K562 (cell line): Measurements from ENCODE around the gene EPHB2. TPM values are rescaled to one million over a fixed set of nuclear protein-coding genes. Genes with fewer than 3 reads are reported as not detected.

Experiments used
- ATAC-seq: fragments of 200-7000 bp; cut with Tn5 transposase; 3 replicates; pipeline ENCODE4 v1.9.1; 2020; ENCODE audit warnings: moderate library complexity
- BruUV-seq: library from RNA; stranded (reverse); fragments of 400-500 nt; replicated peaks from 2 replicates; lab custom pipeline; 2021; lab: Mats Ljungman, UMichigan
- CTCF ChIA-PET: fragments of 300-600 bp; formaldehyde crosslinking; extraction: SDS; loops from one replicate; lab custom pipeline; 2021; ENCODE audit warnings: low intra/inter-chr PET ratio; lab: Yijun Ruan, JAX
- POLR2A ChIA-PET: fragments of 300-600, 350-650 bp; sonication (Branson Sonifier 250); formaldehyde crosslinking; extraction: SDS; loops from one replicate; lab custom pipeline; 2021; ENCODE audit warnings: antibody characterized with exemption, inconsistent platforms; lab: Yijun Ruan, JAX
- DNase-seq, 4 experiments: peaks; one replicate each; pipeline versions ENCODE4 v3.0.0 to v3.0.0-alpha.2; 2011 to 2018; ENCODE audit warnings: low spot score in 3 of 4, mixed read lengths in 3 of 4; ENCODE audit errors: extremely low read depth in 1 of 4
- FAIRE-seq: peaks from 2 replicates; lab custom pipeline; 2011; peaks lifted over from hg19 to GRCh38; lab: Jason Lieb, UNC
- H2AFZ ChIP-seq: 2 replicates; pipeline ENCODE4 v1.6.0; 2011; ENCODE audit warnings: low read depth, low read length, control low read depth, inconsistent platforms
- H3K27ac ChIP-seq: fragments of 200-600 bp; 3 replicates; pipeline ENCODE4 v1.8.0; 2011; ENCODE audit warnings: low read depth, mild to moderate bottlenecking, control low read depth, inconsistent platforms, low read length, moderate library complexity, mixed read lengths; ENCODE audit errors: extremely low read depth
- H3K27me3 ChIP-seq, 2 experiments: fragments of 300-600 bp in 1 of 2; 2 replicates in 1 of 2; 3 replicates in 1 of 2; pipeline versions ENCODE4 v1.6.0 to v1.8.0; 2011; ENCODE audit warnings: inconsistent platforms in 2 of 2, low read length in 2 of 2, mild to moderate bottlenecking in 1 of 2, mixed read lengths in 1 of 2, moderate library complexity in 1 of 2; ENCODE audit not compliant: control insufficient read depth in 2 of 2, insufficient read depth in 2 of 2
- H3K36me3 ChIP-seq: fragments of 300-600 bp; 3 replicates; pipeline ENCODE4 v1.8.0; 2011; ENCODE audit warnings: mild to moderate bottlenecking, low read length, inconsistent platforms; ENCODE audit not compliant: control insufficient read depth, insufficient read depth
- H3K4me1 ChIP-seq, 2 experiments: fragments of 200-600 bp in 1 of 2; replicated peaks in 1 of 2; 2 replicates in 1 of 2; 3 replicates in 1 of 2; pipeline versions ENCODE4 v1.5.1 to v1.8.0; 2011; ENCODE audit warnings: inconsistent platforms in 2 of 2, low read length in 2 of 2, mild to moderate bottlenecking in 1 of 2, mixed read lengths in 1 of 2, moderate library complexity in 1 of 2; ENCODE audit not compliant: control insufficient read depth in 2 of 2, insufficient read depth in 2 of 2
- H3K4me2 ChIP-seq: 2 replicates; pipeline ENCODE4 v1.6.1; 2011; ENCODE audit warnings: low read length, control low read depth, inconsistent platforms, mixed read lengths; ENCODE audit not compliant: insufficient read depth
- H3K4me3 ChIP-seq: fragments of 200-600 bp; sonication (generic), shearing (Covaris generic); 2 replicates; pipeline ENCODE4 v1.5.1; 2016; ENCODE audit warnings: control low read depth, inconsistent platforms
- H3K79me2 ChIP-seq: fragments of 200-600 bp; 3 replicates; pipeline ENCODE4 v1.8.0; 2011; ENCODE audit warnings: low read length, inconsistent platforms; ENCODE audit not compliant: control insufficient read depth, insufficient read depth
- H3K9ac ChIP-seq, 2 experiments: 2 replicates each; pipeline versions ENCODE4 v1.6.0 to v1.6.1; 2011; ENCODE audit warnings: low read depth in 2 of 2, low read length in 2 of 2, control low read depth in 1 of 2, inconsistent platforms in 1 of 2, mild to moderate bottlenecking in 1 of 2, mixed read lengths in 1 of 2; ENCODE audit not compliant: insufficient read depth in 1 of 2
- H3K9me1 ChIP-seq: one replicate; pipeline ENCODE4 v1.6.0; 2011; ENCODE audit warnings: inconsistent platforms, mild to moderate bottlenecking, low read length, moderate library complexity; ENCODE audit not compliant: control insufficient read depth, insufficient read depth
- H3K9me3 ChIP-seq: replicated peaks from 2 replicates; pipeline ENCODE4 v1.5.1; 2011; ENCODE audit warnings: low read depth, low read length, inconsistent platforms; ENCODE audit not compliant: control insufficient read depth, insufficient read depth
- H4K20me1 ChIP-seq: replicated peaks from 2 replicates; pipeline ENCODE4 v1.6.1; 2011; ENCODE audit warnings: low read length, inconsistent platforms, mixed read lengths; ENCODE audit not compliant: control insufficient read depth, insufficient read depth
- ATF1 ChIP-seq, 2 experiments: fragments of 450-650 bp in 1 of 2; IDR thresholded peaks; 2 replicates each; pipeline ENCODE4 v1.6.1; 2016; ENCODE audit warnings: missing compliant biosample characterization in 1 of 2, missing genetic modification characterization in 1 of 2
- CAMTA2 ChIP-seq: fragments of 250-450 bp; sonication (Bioruptor Pico); conservative IDR thresholded peaks from 2 replicates; pipeline ENCODE4 v1.5.1; 2022
- CREM ChIP-seq: IDR thresholded peaks from 2 replicates; pipeline ENCODE4 v1.6.1; 2014; ENCODE audit warnings: antibody characterized with exemption, low read depth
- FOS ChIP-seq: IDR thresholded peaks from 3 replicates; pipeline ENCODE4 v1.6.1; 2011; ENCODE audit not compliant: insufficient read length; ENCODE audit errors: extremely low read depth
- GTF2A2 ChIP-seq: IDR thresholded peaks from 2 replicates; pipeline ENCODE4 v1.6.1; 2016; ENCODE audit warnings: mild to moderate bottlenecking, missing genetic modification characterization, missing compliant biosample characterization
- HNRNPH1 ChIP-seq: fragments of 200-400 bp; formaldehyde crosslinking; optimal IDR thresholded peaks from 2 replicates; pipeline ENCODE3; 2017; ENCODE audit warnings: low read depth, mild to moderate bottlenecking, low read length, moderate library complexity
- MECOM ChIP-seq: fragments of 250-450 bp; sonication (Bioruptor Pico); IDR thresholded peaks from 2 replicates; pipeline ENCODE4 v1.8.0; 2022; ENCODE audit warnings: inconsistent platforms
- PHF21A ChIP-seq: fragments of 450-650 bp; IDR thresholded peaks from 2 replicates; pipeline ENCODE4 v1.6.1; 2017; ENCODE audit warnings: low read depth, borderline replicate concordance
- RBM17 ChIP-seq: fragments of 200-400 bp; formaldehyde crosslinking; IDR thresholded peaks from 2 replicates; pipeline ENCODE4 v1.6.1; 2017; ENCODE audit warnings: low read depth, mild to moderate bottlenecking, low read length, borderline replicate concordance
- TCFL5 ChIP-seq: fragments of 250-450 bp; sonication (Bioruptor Pico); conservative IDR thresholded peaks from 2 replicates; pipeline ENCODE4 v1.6.1; 2021; ENCODE audit warnings: mild to moderate bottlenecking, moderate library complexity, matching md5 sums
- ZNF778 ChIP-seq: fragments of 450-650 bp; formaldehyde crosslinking; IDR thresholded peaks from 2 replicates; pipeline ENCODE4 v1.4.0; 2020; ENCODE audit warnings: mild to moderate bottlenecking, moderate library complexity
- ZNF780A ChIP-seq: fragments of 250-450 bp; sonication (Bioruptor Pico); IDR thresholded peaks from 2 replicates; pipeline ENCODE4 v1.5.0; 2021; ENCODE audit warnings: mild to moderate bottlenecking
- WGBS: fragments of 100-300 bp; shearing (Covaris generic); methylation state at CpG from one replicate; pipeline ENCODE4 v1.1.6; 2016; ENCODE audit warnings: low coverage, mixed read lengths; ENCODE audit not compliant: insufficient coverage; ENCODE audit errors: missing lambda C conversion rate; 5-methylcytosine and 5-hydroxymethylcytosine counted together
- in situ Hi-C: fragments of 300-500 bp; cut with MboI; formaldehyde crosslinking; loops from 4 replicates; pipeline ENCODE4 v1.15.0; 2018; ENCODE audit warnings: inconsistent platforms, mixed read lengths
- intact Hi-C: fragments of 100-400 bp; cut with micrococcal nuclease; formaldehyde crosslinking; loops from 2 replicates; pipeline ENCODE4 v1.14.2; 2022
- polyA plus RNA-seq, 8 experiments: library from polyadenylated mRNA; depleted of rRNA in 4 of 8; stranded (reverse) in 5 of 8; unstranded in 3 of 8; fragments of >200 nt; fragmentation: Nextera tagmentation in 2 of 8; fragmentation: Illumina TruSeq in 1 of 8; extraction: Ambion mirVana in 2 of 8; extraction: Trizol in 1 of 8; gene quantifications; 2 replicates each; pipeline versions ENCODE4 v1.2.1 to v1.2.3, GENCODE V29; 2011 to 2014; ENCODE audit warnings: inconsistent platforms in 1 of 8, missing spikeins in 1 of 8
- total RNA-seq, 7 experiments: library from RNA; depleted of rRNA in 6 of 7; stranded (reverse); fragments of >200 nt in 6 of 7; fragmentation: Illumina TruSeq in 2 of 7; extraction: Trizol in 2 of 7; gene quantifications; 2 replicates each; pipeline versions ENCODE4 v1.2.1 to v1.2.3, GENCODE V29; 2011 to 2021; ENCODE audit warnings: low replicate concordance in 1 of 7
- TF ChIP-seq, protein P1 (sequence below): fragments of 250-450 bp; sonication (Bioruptor Pico); IDR thresholded peaks from 2 replicates; pipeline ENCODE4 v1.5.0; 2021
- TF ChIP-seq, protein P2 (sequence below): fragments of 150-350 bp; conservative IDR thresholded peaks from 2 replicates; pipeline ENCODE4 v1.6.1; 2014; ENCODE audit warnings: low read length
- TF ChIP-seq, protein P3 (sequence below): sonication (generic); IDR thresholded peaks from 2 replicates; pipeline ENCODE4 v1.6.1; 2016
- TF ChIP-seq, protein P4 (sequence below): fragments of 450-650 bp; IDR thresholded peaks from 2 replicates; pipeline ENCODE4 v1.6.1; 2016; ENCODE audit warnings: mild to moderate bottlenecking

Gene EPHB2
- total and polyA plus RNA-seq, 9 of the 15 experiments (the other 6 are each of a cell fraction or from before 2014, with no cell fraction given), result not detected

DNA sequence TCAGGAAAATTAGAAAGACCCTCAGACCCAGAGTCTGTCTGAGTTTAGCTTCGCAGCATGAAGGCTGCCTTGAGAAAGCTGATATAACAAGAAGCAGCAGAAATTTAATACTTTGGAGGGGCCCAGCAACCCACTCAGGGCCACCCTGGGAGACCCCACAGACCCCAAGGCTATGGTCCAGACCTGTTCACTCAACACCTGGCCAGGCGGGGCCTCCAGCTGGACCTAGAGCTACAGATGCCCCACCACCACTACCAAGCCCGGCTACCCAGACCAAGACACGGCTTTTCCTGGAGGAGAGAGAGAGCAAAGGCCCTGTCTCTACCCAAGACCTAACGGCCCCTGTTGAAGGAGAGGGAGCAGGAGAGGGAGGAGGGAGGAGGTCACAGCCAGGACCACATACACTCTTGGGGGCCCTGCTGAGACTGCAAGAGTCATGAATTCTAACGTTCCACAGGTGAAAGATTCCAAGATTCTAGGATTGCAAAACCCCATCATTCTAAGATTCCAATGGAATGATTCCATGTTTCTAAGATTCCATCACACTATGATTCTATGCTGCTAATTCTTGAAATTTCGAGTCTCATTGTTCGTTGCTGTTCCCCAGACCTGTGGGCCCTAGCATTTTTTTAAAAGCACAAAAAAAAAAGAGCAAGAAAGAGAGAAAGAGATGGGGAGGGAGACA lies 208.8 kb downstream of the EPHB2 start:
- FAIRE-seq (no peak), DNase-seq (no peak), ATAC-seq (no peak)
- Histone ChIP-seq H4K20me1 (0 out of 2 replicates have a peak, but pooled peaks cover 11% of the 10 kb centered on the region), H3K36me3 (no peaks in the 10 kb centered on the region), H3K4me2 (no peak overlapping the region), H3K27ac (no peak overlapping the region), H3K9me1 (no peaks in the 10 kb centered on the region), H3K9ac (no peak overlapping the region), H3K9me3 (no peaks in the 10 kb centered on the region), H3K79me2 (no peaks in the 10 kb centered on the region), H3K27me3 (peaks cover 16 to 70% of the 10 kb centered on the region in 2 experiments), H3K4me1 (no peaks in the 10 kb centered on the region), H3K4me3 (no peak overlapping the region), H2AFZ (no peak overlapping the region)
- BruUV-seq, result no TSS peak
- ChIA-PET POLR2A (interaction anchor here (0.5 to 1.4 kb wide), 2 partner anchors 13 to 21 kb away, joined by 3 to 6 read pairs; no protein-coding TSS in a partner anchor), CTCF (no interaction called here)
- in situ Hi-C loops, result no loop called here
- intact Hi-C loops, result no loop called here
- WGBS, result 0% methylated on average over 7 of the region's 8 CpGs
- TF ChIP-seq CAMTA2 (CRISPR knock-in tag) (no peak), PHF21A (no peak), GTF2A2 (tag) (no peak), ATF1 (CRISPR knock-in tag; IDR thresholded peaks at IDR 0.05) (no peak), ATF1 (tag; IDR thresholded peaks at IDR 0.05) (no peak), CREM (no peak), MECOM (CRISPR knock-in tag) (no peak), TCFL5 (CRISPR knock-in tag) (no peak), FOS (no peak), ZNF778 (CRISPR knock-in tag) (no peak), HNRNPH1 (no peak), RBM17 (no peak), ZNF780A (CRISPR knock-in tag) (no peak)
- TF ChIP-seq, protein P1, sequence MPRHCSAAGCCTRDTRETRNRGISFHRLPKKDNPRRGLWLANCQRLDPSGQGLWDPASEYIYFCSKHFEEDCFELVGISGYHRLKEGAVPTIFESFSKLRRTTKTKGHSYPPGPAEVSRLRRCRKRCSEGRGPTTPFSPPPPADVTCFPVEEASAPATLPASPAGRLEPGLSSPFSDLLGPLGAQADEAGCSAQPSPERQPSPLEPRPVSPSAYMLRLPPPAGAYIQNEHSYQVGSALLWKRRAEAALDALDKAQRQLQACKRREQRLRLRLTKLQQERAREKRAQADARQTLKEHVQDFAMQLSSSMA (CRISPR knock-in tag), result no peak
- TF ChIP-seq, protein P2, sequence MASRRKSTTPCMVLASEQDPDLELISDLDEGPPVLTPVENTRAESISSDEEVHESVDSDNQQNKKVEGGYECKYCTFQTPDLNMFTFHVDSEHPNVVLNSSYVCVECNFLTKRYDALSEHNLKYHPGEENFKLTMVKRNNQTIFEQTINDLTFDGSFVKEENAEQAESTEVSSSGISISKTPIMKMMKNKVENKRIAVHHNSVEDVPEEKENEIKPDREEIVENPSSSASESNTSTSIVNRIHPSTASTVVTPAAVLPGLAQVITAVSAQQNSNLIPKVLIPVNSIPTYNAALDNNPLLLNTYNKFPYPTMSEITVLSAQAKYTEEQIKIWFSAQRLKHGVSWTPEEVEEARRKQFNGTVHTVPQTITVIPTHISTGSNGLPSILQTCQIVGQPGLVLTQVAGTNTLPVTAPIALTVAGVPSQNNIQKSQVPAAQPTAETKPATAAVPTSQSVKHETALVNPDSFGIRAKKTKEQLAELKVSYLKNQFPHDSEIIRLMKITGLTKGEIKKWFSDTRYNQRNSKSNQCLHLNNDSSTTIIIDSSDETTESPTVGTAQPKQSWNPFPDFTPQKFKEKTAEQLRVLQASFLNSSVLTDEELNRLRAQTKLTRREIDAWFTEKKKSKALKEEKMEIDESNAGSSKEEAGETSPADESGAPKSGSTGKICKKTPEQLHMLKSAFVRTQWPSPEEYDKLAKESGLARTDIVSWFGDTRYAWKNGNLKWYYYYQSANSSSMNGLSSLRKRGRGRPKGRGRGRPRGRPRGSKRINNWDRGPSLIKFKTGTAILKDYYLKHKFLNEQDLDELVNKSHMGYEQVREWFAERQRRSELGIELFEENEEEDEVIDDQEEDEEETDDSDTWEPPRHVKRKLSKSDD, result no peak
- TF ChIP-seq, protein P3, sequence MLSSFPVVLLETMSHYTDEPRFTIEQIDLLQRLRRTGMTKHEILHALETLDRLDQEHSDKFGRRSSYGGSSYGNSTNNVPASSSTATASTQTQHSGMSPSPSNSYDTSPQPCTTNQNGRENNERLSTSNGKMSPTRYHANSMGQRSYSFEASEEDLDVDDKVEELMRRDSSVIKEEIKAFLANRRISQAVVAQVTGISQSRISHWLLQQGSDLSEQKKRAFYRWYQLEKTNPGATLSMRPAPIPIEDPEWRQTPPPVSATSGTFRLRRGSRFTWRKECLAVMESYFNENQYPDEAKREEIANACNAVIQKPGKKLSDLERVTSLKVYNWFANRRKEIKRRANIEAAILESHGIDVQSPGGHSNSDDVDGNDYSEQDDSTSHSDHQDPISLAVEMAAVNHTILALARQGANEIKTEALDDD, result no peak
- TF ChIP-seq, protein P4, sequence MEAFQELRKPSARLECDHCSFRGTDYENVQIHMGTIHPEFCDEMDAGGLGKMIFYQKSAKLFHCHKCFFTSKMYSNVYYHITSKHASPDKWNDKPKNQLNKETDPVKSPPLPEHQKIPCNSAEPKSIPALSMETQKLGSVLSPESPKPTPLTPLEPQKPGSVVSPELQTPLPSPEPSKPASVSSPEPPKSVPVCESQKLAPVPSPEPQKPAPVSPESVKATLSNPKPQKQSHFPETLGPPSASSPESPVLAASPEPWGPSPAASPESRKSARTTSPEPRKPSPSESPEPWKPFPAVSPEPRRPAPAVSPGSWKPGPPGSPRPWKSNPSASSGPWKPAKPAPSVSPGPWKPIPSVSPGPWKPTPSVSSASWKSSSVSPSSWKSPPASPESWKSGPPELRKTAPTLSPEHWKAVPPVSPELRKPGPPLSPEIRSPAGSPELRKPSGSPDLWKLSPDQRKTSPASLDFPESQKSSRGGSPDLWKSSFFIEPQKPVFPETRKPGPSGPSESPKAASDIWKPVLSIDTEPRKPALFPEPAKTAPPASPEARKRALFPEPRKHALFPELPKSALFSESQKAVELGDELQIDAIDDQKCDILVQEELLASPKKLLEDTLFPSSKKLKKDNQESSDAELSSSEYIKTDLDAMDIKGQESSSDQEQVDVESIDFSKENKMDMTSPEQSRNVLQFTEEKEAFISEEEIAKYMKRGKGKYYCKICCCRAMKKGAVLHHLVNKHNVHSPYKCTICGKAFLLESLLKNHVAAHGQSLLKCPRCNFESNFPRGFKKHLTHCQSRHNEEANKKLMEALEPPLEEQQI, result no peak
